ENCODE results near the gene BRSK1.

Gene BRSK1

DNA sequence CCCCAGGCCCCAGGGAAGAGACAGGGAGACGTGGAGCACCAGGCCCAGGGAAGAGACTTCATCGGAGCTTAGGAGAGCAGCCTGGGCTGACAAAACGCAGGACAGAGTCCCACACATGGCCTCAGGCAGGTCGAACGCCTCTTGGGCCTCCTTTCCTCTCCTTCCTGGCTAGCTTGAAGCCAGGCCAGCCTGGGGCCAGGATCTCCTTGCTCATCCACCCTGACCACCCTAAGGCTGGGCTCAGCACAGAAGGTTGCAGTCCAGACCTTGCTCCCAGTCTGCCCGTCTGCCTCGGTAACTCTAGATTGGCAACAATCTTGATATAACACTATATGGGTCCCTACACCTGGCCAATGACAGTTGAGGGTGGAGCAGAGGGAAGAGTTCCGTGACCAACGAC, 35.1 kb upstream of the BRSK1 start:
- Mint-ChIP-seq H3K9me3 (no peaks in the 10 kb centered on the region), H3K27ac (peak overlapping the region; percentile 42)
- CTCF ChIA-PET: no interaction called here

DNA sequence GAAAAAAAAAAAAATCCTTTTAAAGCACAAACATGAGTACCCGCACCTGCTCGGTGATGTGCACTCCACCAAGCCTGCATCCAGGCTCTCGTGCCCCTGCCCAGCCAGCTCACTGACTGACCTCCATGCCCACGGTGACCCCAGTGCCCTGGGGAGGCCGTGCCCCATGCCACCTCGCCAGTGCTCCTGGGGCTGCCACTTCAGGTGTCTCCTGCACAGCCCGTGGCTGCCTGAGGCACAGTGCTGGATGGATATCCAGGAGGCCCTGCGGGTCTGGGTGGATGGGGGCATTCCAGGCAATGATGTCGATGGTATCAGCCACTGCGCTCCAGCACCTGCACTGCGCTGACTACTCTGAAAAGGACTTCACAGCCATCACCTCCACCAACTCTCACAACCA, 34.0 kb upstream of the BRSK1 start:
- H3K4me3 Mint-ChIP-seq: no peak overlapping the region

More for the DNA sequence above, 35.1 kb upstream of the BRSK1 start:
- Mint-ChIP-seq H3K36me3 (peaks cover 30% of the 10 kb centered on the region), H3K4me1 (peaks cover 47% of the 10 kb centered on the region), H3K27me3 (no peaks in the 10 kb centered on the region), H3K4me3 (no peak overlapping the region)
- no peak for DNase-seq

DNA sequence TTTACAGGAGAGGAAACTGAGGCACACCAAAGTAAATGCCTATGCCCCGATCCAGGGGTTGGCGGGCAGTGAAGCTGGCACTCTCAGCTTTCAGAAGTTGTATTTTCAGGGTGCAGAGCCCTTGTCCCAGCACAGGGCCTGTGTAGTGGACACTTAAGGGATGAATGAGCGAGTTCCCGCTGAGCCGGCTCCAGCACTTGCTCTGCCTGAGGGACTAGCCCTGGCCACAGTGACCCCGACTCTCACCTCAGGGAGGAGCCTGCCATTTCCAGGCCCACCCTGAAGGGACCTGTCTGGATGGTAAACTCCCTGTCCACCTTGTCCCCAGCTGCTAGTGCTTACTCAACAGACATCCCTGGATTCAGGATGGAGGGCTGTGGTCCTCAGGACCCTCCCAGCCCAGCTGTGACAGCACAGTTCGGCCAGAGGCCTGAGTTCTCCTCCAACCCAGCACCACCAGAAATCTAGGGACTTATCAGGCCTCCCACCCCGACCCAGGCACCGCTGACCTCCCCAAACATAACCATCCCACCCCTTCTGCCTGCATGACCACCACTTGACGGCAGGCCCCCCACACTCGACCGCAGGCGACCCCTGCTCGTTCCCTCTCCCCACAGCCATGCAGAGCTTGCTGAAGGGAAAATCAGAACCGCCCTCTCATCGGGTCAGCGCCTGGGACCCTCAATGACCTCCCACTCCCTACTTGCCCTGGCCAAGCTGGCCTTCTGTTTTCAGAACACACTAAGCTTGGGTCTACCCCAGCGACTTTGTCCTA, 33.3 kb upstream of the BRSK1 start:
- no peaks in the 10 kb centered on the region for H3K27me3 Mint-ChIP-seq
- H3K4me3 Mint-ChIP-seq: peak overlapping the region; percentile 75
- peaks cover 56% of the 10 kb centered on the region for H3K4me1 Mint-ChIP-seq
- CTCF ChIA-PET: interaction anchor here (0.6 kb wide), 1 partner anchor 45 kb away, joined by 3 read pairs; no protein-coding TSS in a partner anchor
- peak overlapping the region; percentile 99 for H3K27ac Mint-ChIP-seq
- no peak for DNase-seq
- H3K36me3 Mint-ChIP-seq: peaks cover 35% of the 10 kb centered on the region
- no peaks in the 10 kb centered on the region for H3K9me3 Mint-ChIP-seq

More for the DNA sequence above, 34.0 kb upstream of the BRSK1 start:
- no peaks in the 10 kb centered on the region for H3K9me3 Mint-ChIP-seq
- H3K27ac Mint-ChIP-seq: no peak overlapping the region
- DNase-seq: no peak
- H3K27me3 Mint-ChIP-seq: no peaks in the 10 kb centered on the region
- CTCF ChIA-PET: no interaction called here
- peaks cover 34% of the 10 kb centered on the region for H3K36me3 Mint-ChIP-seq
- H3K4me1 Mint-ChIP-seq: peaks cover 53% of the 10 kb centered on the region

- Mint-ChIP-seq H3K27me3 (no peaks in the 10 kb centered on the region), H3K4me3 (peak overlapping the region; percentile 75), H3K4me1 (peaks cover 67% of the 10 kb centered on the region), H3K9me3 (no peaks in the 10 kb centered on the region), H3K27ac (peak overlapping the region; percentile 99), H3K36me3 (peaks cover 44% of the 10 kb centered on the region)
- DNase-seq: peak; percentile 57
- CTCF ChIA-PET: interaction anchor here (0.6 kb wide), 1 partner anchor 46 kb away, joined by 3 read pairs; no protein-coding TSS in a partner anchor
Observed at GRCh38 chr19:55251341-55252081, 32.3 kb upstream of the BRSK1 start.

- CTCF ChIA-PET: interaction anchor here (1.0 to 1.7 kb wide), 2 partner anchors 49 to 165 kb away, joined by 3 to 5 read pairs; no protein-coding TSS in a partner anchor
- H3K27ac Mint-ChIP-seq: peak overlapping the region; percentile 99
- H3K36me3 Mint-ChIP-seq: peaks cover 55% of the 10 kb centered on the region
Observed at GRCh38 chr19:55252760-55253663, 30.8 kb upstream of the BRSK1 start.

DNA sequence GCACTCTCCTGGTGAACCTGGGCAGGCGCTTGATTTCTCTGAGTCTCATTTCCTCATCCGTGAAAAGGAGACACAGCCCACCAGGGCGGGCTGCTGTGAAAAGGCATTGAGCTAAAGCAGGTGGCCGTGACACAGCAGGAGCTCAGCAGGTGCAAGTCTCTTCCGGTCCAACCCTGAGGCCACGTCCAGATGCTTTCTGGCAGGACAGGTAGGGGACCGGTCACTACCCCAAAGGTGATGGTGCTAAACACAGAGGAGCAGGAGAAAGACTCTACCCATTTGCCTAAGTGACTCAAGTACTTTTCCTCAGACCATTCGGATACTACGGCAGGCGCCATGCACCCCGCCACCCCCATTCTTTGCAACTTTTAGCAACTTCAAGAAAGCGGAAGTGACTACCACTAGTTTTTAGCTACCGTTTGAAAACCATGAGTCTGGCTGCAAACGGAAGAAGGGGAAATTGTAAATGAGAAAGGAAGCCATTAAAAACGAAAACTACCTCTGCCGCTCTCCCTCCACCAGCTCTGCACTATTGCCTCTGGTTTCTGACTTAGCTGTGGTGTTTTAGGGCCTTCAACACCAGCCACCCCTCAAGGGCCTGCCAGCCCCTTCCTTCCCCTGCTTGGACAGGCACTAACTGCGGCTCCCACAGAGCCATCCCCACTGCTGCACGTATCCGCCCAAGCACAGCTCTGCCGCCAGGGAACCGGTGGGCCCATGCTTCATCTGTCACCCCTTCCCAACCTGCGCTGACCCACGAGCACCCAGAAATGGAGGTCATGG, 29.8 kb upstream of the BRSK1 start:
- H3K9me3 Mint-ChIP-seq: no peaks in the 10 kb centered on the region
- H3K36me3 Mint-ChIP-seq: peaks cover 52% of the 10 kb centered on the region
- peak overlapping the region; percentile 99 for H3K27ac Mint-ChIP-seq
- peak overlapping the region; percentile 99 for H3K4me3 Mint-ChIP-seq
- peak; percentile 79 for DNase-seq
- H3K27me3 Mint-ChIP-seq: peaks cover 4% of the 10 kb centered on the region
- H3K4me1 Mint-ChIP-seq: peaks cover 67% of the 10 kb centered on the region
- CTCF ChIA-PET: interaction anchor here (0.9 to 1.8 kb wide), 7 partner anchors 12 to 250 kb away, joined by 3 to 5 read pairs (median 4); partner anchors contain the start of genes HSPBP1, KMT5C and TMEM238

More at GRCh38 chr19:55252760-55253663, 30.8 kb upstream of the BRSK1 start:
- Mint-ChIP-seq H3K27me3 (peaks cover 3% of the 10 kb centered on the region), H3K4me3 (peak overlapping the region; percentile 99), H3K9me3 (no peaks in the 10 kb centered on the region), H3K4me1 (peaks cover 76% of the 10 kb centered on the region)
- no peak for DNase-seq

DNA sequence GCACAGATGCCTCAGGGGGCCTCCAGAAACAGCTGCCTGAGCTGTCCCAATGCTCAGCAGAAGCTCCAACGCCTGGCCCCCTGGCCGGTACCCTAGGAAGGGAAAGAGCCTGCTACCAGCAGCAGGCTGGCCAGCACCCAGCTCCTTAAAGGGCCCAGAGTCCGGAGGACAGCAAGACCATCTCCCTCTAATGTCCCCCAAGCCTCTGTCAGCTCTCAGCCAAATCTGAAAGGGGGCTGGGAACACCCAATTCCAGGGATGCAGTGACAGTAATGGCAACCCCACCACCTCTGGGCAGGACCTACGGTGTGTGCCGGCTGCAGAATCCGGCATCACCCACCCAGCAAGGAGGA, 29.2 kb upstream of the BRSK1 start:
- Mint-ChIP-seq H3K4me3 (peak overlapping the region; percentile 99), H3K27ac (peak overlapping the region; percentile 99), H3K4me1 (peaks cover 68% of the 10 kb centered on the region), H3K27me3 (peaks cover 4% of the 10 kb centered on the region), H3K36me3 (peaks cover 52% of the 10 kb centered on the region), H3K9me3 (no peaks in the 10 kb centered on the region)
- no peak for DNase-seq
- CTCF ChIA-PET: interaction anchor here (0.9 to 1.8 kb wide), 5 partner anchors 12 to 249 kb away, joined by 3 to 5 read pairs (median 4); partner anchors contain the start of genes HSPBP1, KMT5C and TMEM238

DNA sequence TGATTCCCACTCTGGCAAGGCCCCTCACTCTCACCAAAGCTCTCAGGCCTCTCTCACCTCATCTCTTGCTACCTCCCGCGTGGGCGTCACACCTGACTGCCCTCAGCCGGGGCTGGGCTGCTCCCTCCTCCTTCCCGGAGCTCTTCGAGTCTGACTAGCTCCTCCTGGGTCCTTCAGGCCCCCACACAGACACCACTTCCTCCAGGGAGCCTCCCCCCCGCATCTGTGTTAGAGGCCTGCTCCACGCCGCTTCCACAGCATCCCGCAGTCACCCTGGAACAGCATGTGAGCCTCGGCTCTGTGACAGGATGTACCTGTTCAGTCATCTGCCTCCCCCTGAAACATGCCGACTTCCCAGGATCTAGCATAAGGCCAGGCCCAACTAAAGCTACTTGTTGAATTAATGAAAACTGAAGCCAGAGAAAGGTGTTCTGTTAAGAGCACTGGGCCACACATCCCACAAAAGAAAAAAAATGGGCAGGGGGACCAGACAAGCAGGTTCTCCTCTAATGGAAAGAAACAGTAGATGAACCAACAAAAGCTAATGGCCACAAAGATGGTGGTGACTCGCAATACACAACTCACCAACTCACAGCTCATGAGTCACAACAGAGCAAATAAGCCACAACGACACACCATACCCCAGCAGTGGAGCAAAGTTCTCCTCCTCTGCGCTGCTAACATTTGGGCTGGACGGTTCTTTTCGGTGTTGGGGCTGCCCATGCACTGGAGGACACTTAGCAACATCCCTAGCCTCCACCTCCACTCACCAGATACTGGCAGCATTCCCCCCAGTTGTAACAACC, 28.0 kb upstream of the BRSK1 start:
- H3K27ac Mint-ChIP-seq: peak overlapping the region; percentile 99
- no peaks in the 10 kb centered on the region for H3K9me3 Mint-ChIP-seq
- peaks cover 71% of the 10 kb centered on the region for H3K4me1 Mint-ChIP-seq
- DNase-seq: peak; percentile 66
- CTCF ChIA-PET: interaction anchor here (0.8 to 1.8 kb wide), 4 partner anchors 12 to 128 kb away, joined by 3 to 5 read pairs (median 4); partner anchors contain the start of gene TMEM238
- H3K4me3 Mint-ChIP-seq: peak overlapping the region; percentile 99
- peaks cover 50% of the 10 kb centered on the region for H3K36me3 Mint-ChIP-seq
- peaks cover 4% of the 10 kb centered on the region for H3K27me3 Mint-ChIP-seq

DNA sequence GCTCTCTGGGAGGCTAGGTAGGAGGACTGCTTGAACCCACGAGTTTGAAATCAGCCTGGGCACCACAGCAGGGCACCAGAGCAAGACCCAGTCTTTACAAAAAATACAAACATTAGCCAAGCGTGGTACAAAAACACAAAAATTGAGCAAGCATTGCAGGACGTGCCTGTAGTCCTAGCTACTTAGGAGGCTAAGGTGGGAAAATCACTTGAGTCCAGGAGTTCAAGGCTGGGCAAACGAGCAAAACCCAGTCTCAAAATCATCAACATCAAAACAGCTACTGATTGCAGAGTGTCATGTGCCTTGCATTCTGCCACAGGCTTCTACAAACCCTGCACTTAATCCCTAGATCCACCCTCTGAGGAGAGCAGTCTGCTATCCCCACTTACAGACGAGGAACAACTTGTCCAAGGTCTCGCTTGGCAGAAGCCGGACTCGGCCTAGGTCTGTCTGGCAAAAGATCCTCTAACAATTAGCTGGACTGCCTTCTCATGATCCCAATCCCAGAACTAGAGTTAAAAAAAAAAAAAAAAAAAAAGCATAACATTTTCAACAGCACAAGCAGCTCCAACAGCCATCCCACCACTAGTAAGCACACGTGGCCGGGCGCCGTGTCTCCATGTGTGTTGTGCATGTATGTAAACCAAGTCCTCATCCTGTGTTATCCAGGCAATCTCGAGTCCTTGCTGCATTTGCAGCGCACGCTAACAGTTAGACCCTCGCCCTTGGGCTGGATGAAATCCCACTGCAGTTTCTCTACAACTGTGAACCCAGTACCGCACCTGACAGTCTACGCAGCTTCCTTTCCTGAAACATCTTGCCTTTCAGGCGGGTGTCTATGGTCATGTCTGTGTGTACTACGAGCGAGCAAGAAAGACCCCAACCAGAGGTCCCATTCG, 27.0 kb upstream of the BRSK1 start:
- CTCF ChIA-PET: interaction anchor here (0.8 to 1.2 kb wide), 2 partner anchors 13 to 35 kb away, joined by 3 to 4 read pairs; no protein-coding TSS in a partner anchor
- Mint-ChIP-seq H3K4me3 (peak overlapping the region; percentile 99), H3K4me1 (peaks cover 61% of the 10 kb centered on the region), H3K27me3 (peaks cover 4% of the 10 kb centered on the region), H3K9me3 (no peaks in the 10 kb centered on the region), H3K36me3 (peaks cover 43% of the 10 kb centered on the region), H3K27ac (peak overlapping the region; percentile 99)
- no peak for DNase-seq

GRCh38 chr19:55257461-55258420, 26.1 kb upstream of the BRSK1 start:
- DNase-seq: peak; percentile 42
- peaks cover 46% of the 10 kb centered on the region for H3K36me3 Mint-ChIP-seq
- CTCF ChIA-PET: interaction anchor here (1.2 kb wide), 1 partner anchor 34 kb away, joined by 3 read pairs; no protein-coding TSS in a partner anchor
- H3K4me3 Mint-ChIP-seq: peak overlapping the region; percentile 99
- peaks cover 52% of the 10 kb centered on the region for H3K4me1 Mint-ChIP-seq
- no peaks in the 10 kb centered on the region for H3K9me3 Mint-ChIP-seq
- peaks cover 4% of the 10 kb centered on the region for H3K27me3 Mint-ChIP-seq
- peak overlapping the region; percentile 99 for H3K27ac Mint-ChIP-seq

DNA sequence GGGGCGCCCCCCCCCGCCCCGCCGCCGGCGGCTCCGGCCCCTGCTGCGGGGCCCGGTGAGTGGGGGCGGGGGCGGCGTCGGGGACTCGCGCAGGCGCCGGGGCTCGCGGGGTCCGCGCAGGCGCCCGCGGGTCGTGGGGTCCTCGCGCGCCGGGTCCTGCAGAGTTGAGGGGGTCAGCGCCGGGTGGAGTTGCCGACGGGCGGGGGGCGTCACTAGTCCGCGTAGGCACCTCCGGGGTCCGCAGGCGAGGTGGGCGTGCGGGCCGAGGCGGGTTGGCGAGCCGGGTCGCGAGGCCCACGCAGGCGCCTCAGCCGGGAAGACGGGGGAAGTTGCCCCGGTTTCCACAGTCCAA, 25.3 kb upstream of the BRSK1 start:
- peak; percentile 61 for DNase-seq

More for the DNA sequence above, 25.3 kb upstream of the BRSK1 start:
- Mint-ChIP-seq H3K36me3 (peaks cover 44% of the 10 kb centered on the region), H3K4me1 (peaks cover 45% of the 10 kb centered on the region), H3K4me3 (peak overlapping the region; percentile 74), H3K27me3 (peaks cover 4% of the 10 kb centered on the region), H3K9me3 (no peaks in the 10 kb centered on the region), H3K27ac (peak overlapping the region; percentile 99)
- CTCF ChIA-PET: interaction anchor here (0.9 to 2.6 kb wide), 3 partner anchors 21 to 98 kb away, joined by 3 to 9 read pairs (median 6); partner anchors contain the start of genes HSPBP1 and KMT5C

Data from activated naive CD4-positive, alpha-beta T cell treated with anti-CD3 and anti-CD28 coated beads, Interleukin-2, amount 10 ng/mL, durations not matched to agents 7 days and 5 days (primary cell).